ELF-1 (cell line): ENCODE data around the gene MPZL3.

Source experiments
- DNase-seq: peaks from one replicate; pipeline ENCODE4 v3.0.0-alpha.2; 2016; ENCODE audit warnings: low read depth, low spot score

The MPZL3 gene

DNA sequence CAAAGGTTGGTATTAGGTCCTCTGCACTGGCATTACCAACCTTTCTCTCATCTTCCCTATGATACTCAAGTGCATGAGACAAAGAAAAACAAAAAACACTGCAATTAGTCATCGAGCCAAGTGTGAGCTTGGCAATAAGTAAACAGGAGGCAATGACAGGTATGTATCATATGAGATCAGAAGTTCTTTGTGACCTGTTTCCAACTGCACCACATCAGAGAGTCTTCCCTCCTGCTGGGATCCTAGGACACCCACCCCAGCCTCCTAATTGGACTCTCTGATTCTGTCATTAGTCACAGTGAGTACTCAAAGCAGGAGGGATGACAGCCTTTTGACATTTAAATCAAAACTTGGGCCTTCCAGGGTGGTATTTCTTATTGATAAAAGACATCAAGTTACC, 19.5 kb downstream of the MPZL3 start:
- DNase-seq: no peak

DNA sequence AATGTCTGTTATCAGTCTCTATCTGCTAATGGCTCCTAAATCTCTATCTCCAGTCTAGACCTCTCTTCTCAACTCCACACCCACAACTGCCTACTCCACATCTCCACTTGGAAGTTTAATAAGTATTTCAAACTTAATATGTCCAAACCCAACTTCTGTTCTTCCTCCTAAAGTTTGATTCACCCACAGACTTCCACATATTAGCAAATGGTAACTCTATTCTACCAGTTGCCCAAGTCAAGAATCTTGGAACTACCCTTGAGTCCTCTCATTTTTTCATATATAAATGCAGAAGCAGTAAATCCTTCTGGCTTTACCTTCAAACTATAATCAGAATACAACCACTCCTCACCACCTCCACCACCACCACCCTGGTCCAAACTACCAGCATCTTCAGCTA, 20.7 kb downstream of the MPZL3 start:
- DNase-seq: no peak

DNA sequence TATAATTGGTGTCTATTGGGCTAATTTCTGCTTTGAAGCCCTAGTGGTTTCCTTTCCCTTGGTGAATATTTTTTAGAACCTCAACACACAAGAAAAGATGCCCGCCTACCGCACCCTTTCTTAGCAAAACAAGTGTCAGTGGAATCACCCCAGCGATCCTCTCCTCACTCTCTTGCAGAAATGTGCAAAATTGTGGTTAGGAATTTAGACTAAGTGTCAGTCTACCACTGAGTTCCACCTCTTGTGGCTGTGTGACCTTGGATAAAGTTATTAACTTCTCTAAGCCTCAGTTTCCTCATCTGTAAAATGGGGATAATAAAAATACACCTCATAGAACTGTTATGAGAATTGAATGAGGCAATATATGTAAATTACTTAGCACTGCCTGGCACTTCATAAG, 22.1 kb downstream of the MPZL3 start:
- DNase-seq: no peak

DNA sequence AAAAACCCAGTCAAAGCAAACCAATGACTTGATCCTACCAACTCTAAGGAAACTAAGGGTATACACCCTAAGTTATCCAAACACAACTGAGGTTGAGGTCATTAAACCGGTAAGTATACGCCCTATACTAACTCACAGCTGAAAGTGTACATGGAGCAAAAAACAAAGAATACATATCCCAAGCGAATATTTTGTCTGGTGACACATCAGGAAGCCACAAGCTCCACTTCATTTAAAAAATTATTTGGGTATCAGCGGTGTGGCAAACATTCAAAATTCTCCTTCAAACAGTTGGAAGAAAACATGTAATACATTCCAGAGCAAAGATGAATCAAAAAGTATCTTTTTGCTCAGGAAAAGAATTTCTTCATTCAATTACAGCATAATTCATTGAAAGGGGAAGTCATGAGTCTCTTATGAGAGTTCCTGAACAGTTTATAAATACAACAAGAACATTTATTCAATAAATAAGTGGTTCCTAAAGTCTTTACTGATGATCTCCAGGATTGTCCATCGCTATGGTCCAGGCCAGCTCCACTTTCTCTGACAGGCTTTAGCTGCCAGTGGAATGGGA, 22.8 kb downstream of the MPZL3 start:
- no peak for DNase-seq

- no peak for DNase-seq
Measured at GRCh38 chr11:118227865-118228785, 24.0 kb downstream of the MPZL3 start.

DNA sequence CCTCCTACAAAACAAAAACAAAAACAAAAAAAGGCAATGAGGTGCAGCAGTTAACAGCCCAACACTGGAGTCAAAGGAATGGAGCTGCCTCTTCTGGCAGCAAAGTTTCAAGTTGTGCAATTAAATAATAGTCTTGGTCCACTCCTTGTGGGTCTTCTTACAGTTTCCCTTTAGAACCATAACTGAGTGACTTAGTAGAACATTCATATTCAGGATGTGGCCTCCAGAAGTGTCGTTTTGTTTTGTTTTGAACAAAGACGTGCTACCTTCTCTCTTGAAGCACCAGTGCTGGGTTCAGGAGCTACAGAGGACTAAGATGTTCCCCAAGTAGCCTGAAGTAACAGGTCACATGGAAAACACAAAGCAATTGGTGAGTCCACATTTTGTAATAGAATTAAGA, 25.4 kb downstream of the MPZL3 start:
- DNase-seq: no peak

DNA sequence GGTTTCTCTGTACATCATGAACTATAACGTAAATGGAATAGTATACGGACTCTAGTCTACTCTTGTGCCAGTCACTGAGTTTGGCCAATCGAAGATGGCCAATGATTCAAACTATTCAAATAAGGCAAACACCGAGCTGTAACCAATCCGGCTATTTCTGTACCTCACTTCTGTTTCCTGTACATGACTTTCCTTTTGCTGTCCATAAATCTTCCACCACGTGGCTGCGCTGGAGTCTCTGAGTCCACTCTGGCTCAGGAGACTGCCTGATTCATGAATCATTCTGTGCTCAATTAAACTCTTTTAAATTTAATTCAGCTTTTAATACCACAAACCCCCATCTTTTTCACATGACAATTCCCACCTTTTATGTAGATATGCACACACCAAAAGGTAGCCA, 25.9 kb downstream of the MPZL3 start:
- no peak for DNase-seq

DNA sequence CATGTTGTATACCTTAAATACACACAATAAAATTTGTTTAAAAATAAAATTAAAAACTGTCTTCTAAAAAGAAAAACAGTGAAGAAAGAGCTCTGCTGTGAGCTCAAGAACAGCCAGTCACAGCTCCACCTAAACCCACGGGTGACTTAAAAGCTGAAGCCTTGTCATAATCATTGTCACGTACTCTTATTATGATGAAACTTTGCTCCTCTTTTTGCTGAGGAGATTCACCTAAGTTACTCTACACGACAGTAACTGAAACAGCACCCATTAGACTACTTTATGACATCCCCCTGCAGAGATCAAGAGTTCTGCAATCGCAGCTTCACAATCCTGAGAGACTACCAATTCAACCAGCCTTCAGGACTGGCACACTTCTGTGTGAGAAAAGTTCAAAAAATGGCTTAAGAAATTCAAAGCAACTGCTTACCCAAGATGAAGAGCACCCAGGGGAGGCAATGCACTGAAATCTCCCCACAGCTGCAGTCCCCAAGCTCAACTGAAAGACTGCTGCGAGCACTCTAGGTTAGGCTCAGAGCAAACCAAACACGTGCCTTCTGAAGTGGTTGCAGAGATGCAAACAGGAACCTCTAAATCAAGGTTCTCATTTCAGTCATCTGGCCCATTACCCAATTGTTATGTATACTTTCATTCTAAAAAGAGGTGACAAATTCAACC, 27.5 kb downstream of the MPZL3 start, which contains the start of gene JAML:
Gene JAML, minus strand, starts transcription at position 501 of the 678 bp plus-strand sequence. CDS start 10,145 bp downstream, outside the sequence.
- no peak for DNase-seq

- DNase-seq: no peak
Measured at GRCh38 chr11:118223992-118224391, 28.2 kb downstream of the MPZL3 start.

DNA sequence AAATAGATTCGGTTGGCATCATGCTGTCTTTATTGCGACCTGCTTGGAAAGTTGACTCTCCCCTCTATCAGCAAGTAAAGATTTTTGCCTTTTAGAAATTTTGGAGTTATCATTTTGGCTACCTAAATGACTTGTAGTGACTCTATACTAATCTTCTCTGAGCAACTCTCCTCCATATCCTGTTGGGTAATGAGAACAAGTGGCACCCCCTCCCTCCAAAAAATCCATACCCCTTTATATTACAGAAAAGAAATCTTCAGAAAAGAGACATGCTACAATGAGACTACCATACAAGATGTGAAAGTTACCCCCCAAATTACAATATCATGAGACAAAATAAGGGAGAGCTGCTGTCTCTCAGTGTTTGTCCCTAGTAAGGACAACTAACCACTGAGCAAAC, 28.6 kb downstream of the MPZL3 start:
- no peak for DNase-seq

- DNase-seq: no peak
Measured at GRCh38 chr11:118222437-118222836, 29.7 kb downstream of the MPZL3 start.

- no peak for DNase-seq
Measured at GRCh38 chr11:118221419-118221818, 30.7 kb downstream of the MPZL3 start.

GRCh38 chr11:118219732-118220131, 32.4 kb downstream of the MPZL3 start:
- no peak for DNase-seq

GRCh38 chr11:118219244-118219643, 32.9 kb downstream of the MPZL3 start:
- no peak for DNase-seq

DNA sequence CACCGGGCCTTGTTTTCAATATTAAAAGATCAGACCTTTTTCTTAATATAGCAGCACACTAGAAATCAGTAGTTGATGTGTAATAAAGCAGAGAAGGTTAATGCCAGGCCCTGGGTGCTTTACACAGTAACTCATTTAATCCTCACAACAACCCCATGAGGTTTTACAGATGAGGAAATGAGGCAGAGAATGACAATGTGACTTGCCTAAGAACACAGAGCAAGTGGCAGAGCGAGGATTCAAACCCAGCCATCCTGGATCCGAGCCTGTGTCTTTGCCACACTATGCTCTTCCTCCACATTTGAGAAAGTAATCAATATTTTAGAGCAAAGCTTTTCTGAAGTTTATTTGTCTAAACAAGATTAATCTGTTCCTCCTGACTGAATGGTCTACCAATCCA, 34.6 kb downstream of the MPZL3 start:
- no peak for DNase-seq

GRCh38 chr11:118216621-118217481, 35.3 kb downstream of the MPZL3 start:
- no peak for DNase-seq

- DNase-seq: no peak
Measured at GRCh38 chr11:118215765-118216164, 36.4 kb downstream of the MPZL3 start.

- DNase-seq: no peak
Measured at GRCh38 chr11:118215262-118215661, 36.9 kb downstream of the MPZL3 start.

DNA sequence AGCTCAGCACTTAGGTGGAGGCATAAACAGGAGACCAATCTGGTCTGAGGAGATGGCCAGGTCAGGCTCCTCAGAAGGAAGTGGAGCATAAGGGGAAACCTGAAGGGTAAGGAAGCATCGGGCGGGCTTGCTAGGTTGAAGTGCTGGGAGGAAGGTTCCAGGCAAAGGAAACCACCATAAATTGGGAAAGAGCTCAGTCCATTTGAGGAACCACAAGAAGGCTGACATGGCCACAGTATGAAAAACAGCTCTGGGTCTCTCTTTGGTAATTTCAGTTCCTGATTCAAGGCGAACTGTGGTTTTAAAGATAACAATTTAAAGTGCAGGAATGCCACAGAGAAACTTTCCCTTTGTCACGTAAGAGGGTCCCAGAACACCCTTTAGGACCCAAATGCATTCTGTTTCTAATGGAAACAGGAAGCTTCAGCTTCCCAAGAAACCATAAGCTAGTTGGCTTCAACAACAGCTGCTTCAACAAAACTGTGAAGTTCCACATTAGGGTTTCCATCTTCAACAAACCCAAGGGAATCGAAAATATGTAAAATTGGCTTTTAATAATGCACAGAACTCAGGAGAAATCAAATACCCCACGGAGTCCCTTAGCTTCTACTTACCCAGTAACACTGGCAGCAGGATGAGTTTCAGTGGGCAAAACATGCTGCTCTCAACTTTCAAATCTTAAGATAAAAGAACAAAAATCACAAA, 37.8 kb downstream of the MPZL3 start:
- no peak for DNase-seq

- no peak for DNase-seq
Measured at GRCh38 chr11:118213781-118214180, 38.4 kb downstream of the MPZL3 start.

DNA sequence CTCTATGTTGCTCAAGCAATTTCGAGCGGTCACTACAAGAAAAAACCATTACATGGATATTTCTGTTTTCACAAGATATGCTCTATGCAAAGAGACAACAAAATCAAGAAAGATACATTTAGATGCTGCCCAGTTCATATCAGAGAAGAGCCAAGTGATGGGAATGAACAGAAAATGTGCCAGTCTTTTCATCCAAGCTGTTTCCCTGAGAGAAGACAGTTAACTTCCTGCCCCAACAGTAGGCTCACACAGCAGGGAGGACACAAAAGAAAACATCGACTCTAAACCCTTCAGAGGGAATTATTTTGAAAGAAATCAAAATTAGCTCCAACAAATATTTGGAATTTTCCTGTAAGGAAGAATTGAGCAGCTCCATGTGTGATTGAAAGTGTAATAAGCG, 39.0 kb downstream of the MPZL3 start:
- DNase-seq: no peak
